H1 (cell line): Measurements from ENCODE around the gene EGFR. TPM values are rescaled to one million over a fixed set of nuclear protein-coding genes. Genes with fewer than 3 reads are reported as not detected.

Experiments
- BCL11A ChIP-seq, 2 experiments: IDR thresholded peaks; one replicate each; pipeline ENCODE4 v1.6.1; 2011; ENCODE audit warnings: low read depth in 2 of 2, low read length in 2 of 2, mild to moderate bottlenecking in 2 of 2
- BRCA1 ChIP-seq: IDR thresholded peaks from 2 replicates; pipeline ENCODE4 v1.6.1; 2012; ENCODE audit warnings: low read depth, low read length, improper control_type of control experiment
- JUND ChIP-seq: IDR thresholded peaks from 2 replicates; pipeline ENCODE4 v1.6.1; 2011; ENCODE audit warnings: mild to moderate bottlenecking, improper control_type of control experiment, low read length
- MAFK ChIP-seq: IDR thresholded peaks from 2 replicates; pipeline ENCODE4 v1.6.1; 2012; ENCODE audit warnings: low read depth, mild to moderate bottlenecking, improper control_type of control experiment, low read length
- SIRT6 ChIP-seq: IDR thresholded peaks from one replicate; pipeline ENCODE4 v1.7.1; 2012; ENCODE audit warnings: low read length, inconsistent platforms
- TAF1 ChIP-seq: IDR thresholded peaks from 2 replicates; pipeline ENCODE4 v1.6.1; 2011; ENCODE audit warnings: mild to moderate bottlenecking, low read depth, low read length
- polyA plus RNA-seq, 7 experiments: library from polyadenylated mRNA; depleted of rRNA in 3 of 7; stranded (reverse) in 5 of 7; unstranded in 2 of 7; fragments of >200 nt in 5 of 7; fragments of 200-250 nt in 2 of 7; gene quantifications; 1 replicate in 5 of 7; 2 replicates in 1 of 7; 4 replicates in 1 of 7; pipeline versions ENCODE4 v1.2.1 to v1.2.3, GENCODE V29; 2011 to 2013; ENCODE audit warnings: missing spikeins in 2 of 7, mixed read lengths in 2 of 7
- total RNA-seq: library from RNA; stranded (reverse); fragmentation: NEBNext Ultra II Directional; extraction: Animal tissue kit (Norgen Biotek cat#: 25700); gene quantifications from 2 replicates; pipeline ENCODE4 v1.2.1, GENCODE V29; 2021
- TF ChIP-seq, protein P1 (sequence below), 3 experiments: IDR thresholded peaks; 1 replicate in 2 of 3; 2 replicates in 1 of 3; pipeline versions ENCODE4 v1.5.1 to v1.6.1; 2011; ENCODE audit warnings: low read length in 3 of 3, mild to moderate bottlenecking in 3 of 3, inconsistent platforms in 2 of 3, low read depth in 1 of 3, moderate library complexity in 1 of 3; ENCODE audit not compliant: insufficient read depth in 1 of 3; ENCODE audit errors: control extremely low read depth in 1 of 3

EGFR gene
- total and polyA plus RNA-seq, 2 of the 8 experiments (the other 6 are each of a cell fraction or from before 2014, with no cell fraction given) = 1.9 to 5.8 TPM

DNA sequence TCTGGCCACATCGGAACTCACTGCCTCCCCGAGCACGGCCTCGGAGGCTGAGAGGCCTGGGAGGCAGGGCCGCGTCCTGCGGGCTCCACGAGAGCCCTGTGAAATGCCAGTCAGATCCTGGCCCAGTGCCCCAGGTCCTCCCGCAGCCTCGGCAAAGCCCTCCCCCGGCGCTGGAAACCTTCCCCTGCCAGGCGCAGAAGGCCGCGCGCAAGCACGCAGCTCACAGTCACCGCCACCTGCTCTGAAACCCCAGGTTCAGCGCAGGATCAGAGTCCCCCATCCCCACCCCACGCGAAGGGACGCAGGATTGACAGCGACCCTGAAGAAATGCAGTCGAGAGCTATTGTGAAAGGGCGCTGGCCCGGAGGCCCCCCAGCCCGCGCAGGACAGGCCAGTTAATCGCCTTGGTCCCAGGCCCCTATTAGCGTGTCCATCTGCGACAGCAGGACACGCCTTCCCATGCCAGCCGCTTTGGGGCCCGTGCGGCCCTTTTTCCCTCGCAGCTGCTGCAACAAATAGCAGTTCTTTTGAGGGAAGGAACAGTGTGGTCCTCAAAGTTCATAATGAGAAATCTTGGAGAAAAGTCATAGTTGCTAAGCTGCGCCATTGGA, 13.5 kb upstream of the EGFR start (continued):
- TF ChIP-seq, protein P1, sequence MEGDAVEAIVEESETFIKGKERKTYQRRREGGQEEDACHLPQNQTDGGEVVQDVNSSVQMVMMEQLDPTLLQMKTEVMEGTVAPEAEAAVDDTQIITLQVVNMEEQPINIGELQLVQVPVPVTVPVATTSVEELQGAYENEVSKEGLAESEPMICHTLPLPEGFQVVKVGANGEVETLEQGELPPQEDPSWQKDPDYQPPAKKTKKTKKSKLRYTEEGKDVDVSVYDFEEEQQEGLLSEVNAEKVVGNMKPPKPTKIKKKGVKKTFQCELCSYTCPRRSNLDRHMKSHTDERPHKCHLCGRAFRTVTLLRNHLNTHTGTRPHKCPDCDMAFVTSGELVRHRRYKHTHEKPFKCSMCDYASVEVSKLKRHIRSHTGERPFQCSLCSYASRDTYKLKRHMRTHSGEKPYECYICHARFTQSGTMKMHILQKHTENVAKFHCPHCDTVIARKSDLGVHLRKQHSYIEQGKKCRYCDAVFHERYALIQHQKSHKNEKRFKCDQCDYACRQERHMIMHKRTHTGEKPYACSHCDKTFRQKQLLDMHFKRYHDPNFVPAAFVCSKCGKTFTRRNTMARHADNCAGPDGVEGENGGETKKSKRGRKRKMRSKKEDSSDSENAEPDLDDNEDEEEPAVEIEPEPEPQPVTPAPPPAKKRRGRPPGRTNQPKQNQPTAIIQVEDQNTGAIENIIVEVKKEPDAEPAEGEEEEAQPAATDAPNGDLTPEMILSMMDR (IDR thresholded peaks at IDR 0.05; ENCODE audit: control extremely low read depth in 1 of 3, insufficient read depth in 1 of 3, low read depth in 1 of 3, low read length in 3 of 3) = no peak
- no peak for TF ChIP-seq JUND
- no peak for TF ChIP-seq MAFK
- TF ChIP-seq SIRT6 = no peak
- no peak for TF ChIP-seq TAF1
- TF ChIP-seq BRCA1 = no peak
- TF ChIP-seq BCL11A (IDR thresholded peaks at IDR 0.05; ENCODE audit: low read depth in 2 of 2, low read length in 2 of 2) = no peak
